ENCODE results near the gene TSPYL1. TPM values are rescaled to one million over a fixed set of nuclear protein-coding genes. Genes with fewer than 3 reads are reported as not detected.

Gene TSPYL1
- total and polyA plus RNA-seq, 2 of the 8 experiments (the other 6 are each of a cell fraction or from before 2014, with no cell fraction given) = 33.2 to 79.1 TPM

GRCh38 chr6:116314218-116314617 is 34.5 kb upstream of the TSPYL1 start:
- TF ChIP-seq GTF2F1 (IDR thresholded peaks at IDR 0.05; ENCODE audit: borderline replicate concordance, low read depth, low read length) (no peak), ATF2 (IDR thresholded peaks at IDR 0.05; ENCODE audit: low read length) (no peak), NRF1 (IDR thresholded peaks at IDR 0.05; ENCODE audit: low read depth, low read length) (no peak), POLR2A (IDR thresholded peaks at IDR 0.05; ENCODE audit: control extremely low read depth in 1 of 2, low read depth in 2 of 2, low read length in 2 of 2) (no peak), BACH1 (IDR thresholded peaks at IDR 0.05; ENCODE audit: low read length) (no peak), POU5F1 (IDR thresholded peaks at IDR 0.05; ENCODE audit: low read depth, low read length) (no peak), TAF7 (optimal IDR thresholded peaks at IDR 0.05; ENCODE audit: borderline replicate concordance, low read depth, low read length) (no peak), KDM1A (IDR thresholded peaks at IDR 0.05; ENCODE audit: borderline replicate concordance, low read length) (no peak)
- H3K23ac ChIP-seq (ENCODE audit: insufficient read length) = no peak overlapping the region
- H4K20me1 ChIP-seq (replicated peaks in 1 of 2; ENCODE audit: control insufficient read depth in 1 of 2, insufficient read depth in 2 of 2, low read length in 2 of 2) = no peaks in the 10 kb centered on the region
- no peak overlapping the region for H3K4ac ChIP-seq (replicated peaks; ENCODE audit: insufficient read length, low read depth, low read length)
- H2BK20ac ChIP-seq (ENCODE audit: low read length) = no peak overlapping the region
- no peak overlapping the region for H3K4me3 ChIP-seq (ENCODE audit: extremely low read depth in 1 of 4, insufficient read depth in 2 of 4, low read depth in 3 of 4, low read length in 4 of 4)
- H3K9ac ChIP-seq (replicated peaks in 1 of 4; ENCODE audit: extremely low read depth in 1 of 4, low read depth in 3 of 4, low read length in 3 of 4) = no peak overlapping the region
- H3K4me1 ChIP-seq (replicated peaks in 1 of 4; ENCODE audit: control insufficient read depth in 3 of 4, insufficient read depth in 4 of 4, low read length in 3 of 4) = no peaks in the 10 kb centered on the region; a peak in 1 of 7 replicates
- H3K18ac ChIP-seq (ENCODE audit: extremely low read depth, low read length) = no peak overlapping the region
- DNase-seq (ENCODE audit: low read depth in 1 of 2, low spot score in 2 of 2) (no peak), FAIRE-seq (no peak)
- H3K23me2 ChIP-seq (ENCODE audit: low read depth, low read length) = no peaks in the 10 kb centered on the region
- no peak overlapping the region for H2AK5ac ChIP-seq (ENCODE audit: low read depth, low read length)
- no peak overlapping the region for H3K4me2 ChIP-seq (ENCODE audit: insufficient read depth in 1 of 2, low read depth in 2 of 2, low read length in 2 of 2)
- H3K56ac ChIP-seq (replicated peaks; ENCODE audit: insufficient read length, low read depth, low read length) = no peak overlapping the region
- peaks cover 0 to 1% (median 0%) of the 10 kb centered on the region in 4 experiments; a peak in 1 of 7 replicates for H3K27me3 ChIP-seq (replicated peaks in 1 of 4; ENCODE audit: control insufficient read depth in 3 of 4, extremely low read depth in 1 of 4, insufficient read depth in 3 of 4, low read length in 3 of 4)
- no peak overlapping the region for H2BK120ac ChIP-seq (replicated peaks; ENCODE audit: low read depth, low read length)
- no peak overlapping the region for H2BK5ac ChIP-seq (ENCODE audit: low read depth, low read length)
- no peak overlapping the region for H4K91ac ChIP-seq (replicated peaks; ENCODE audit: insufficient read length, low read length)
- no peak overlapping the region for H4K8ac ChIP-seq (ENCODE audit: extremely low read depth, insufficient read depth, low read length)
- ChIA-PET CTCF (ENCODE audit: partially characterized antibody) (no interaction called here), POLR2A (ENCODE audit: partially characterized antibody) (no interaction called here)
- no peak overlapping the region for H2AFZ ChIP-seq (ENCODE audit: low read length)
- no peak overlapping the region for H2BK15ac ChIP-seq (ENCODE audit: low read length)
- no peak overlapping the region for H3K27ac ChIP-seq (ENCODE audit: low read depth, low read length)
- H4K5ac ChIP-seq (ENCODE audit: insufficient read length, low read depth, low read length) = no peak overlapping the region
- no peak overlapping the region for H2BK12ac ChIP-seq (ENCODE audit: low read depth, low read length)
- H3K36me3 ChIP-seq (ENCODE audit: control insufficient read depth in 2 of 4, insufficient read depth in 4 of 4, low read length in 3 of 4) = no peaks in the 10 kb centered on the region
- no peaks in the 10 kb centered on the region for H3K79me1 ChIP-seq (ENCODE audit: low read depth, low read length)
- no peak overlapping the region for H3K14ac ChIP-seq (ENCODE audit: insufficient read length)
- H3K9me3 ChIP-seq (ENCODE audit: insufficient read depth in 2 of 2, low read depth in 1 of 2, low read length in 1 of 2) = no peaks in the 10 kb centered on the region
- no peaks in the 10 kb centered on the region for H3K79me2 ChIP-seq (ENCODE audit: control insufficient read depth in 1 of 2, insufficient read depth in 2 of 2, low read length in 2 of 2)

Measured in H1 (cell line).